ENCODE measurements around the gene RFTN1. TPM values are rescaled to one million over a fixed set of nuclear protein-coding genes. Genes with fewer than 3 reads are reported as not detected.

Gene RFTN1
- total RNA-seq, 1 experiment from 2014 or later: 2.2 TPM

GRCh38 chr3:16390581-16390980 is 122.9 kb downstream of the RFTN1 start:
- Histone ChIP-seq H3K27ac (ENCODE audit: insufficient read length, low read depth, low read length) (no peak overlapping the region), H3K14ac (ENCODE audit: insufficient read depth, low read length) (no peak overlapping the region), H4K20me1 (ENCODE audit: control insufficient read depth, insufficient read depth, insufficient read length) (no peaks in the 10 kb centered on the region), H2BK20ac (ENCODE audit: low read depth, low read length, poor library complexity, severe bottlenecking) (no peak overlapping the region), H3K79me1 (ENCODE audit: insufficient read depth, low read depth, low read length, poor library complexity, severe bottlenecking) (no peaks in the 10 kb centered on the region), H4K8ac (replicated peaks; ENCODE audit: insufficient read length, low read depth, low read length) (no peak overlapping the region), H2BK12ac (ENCODE audit: insufficient read length, low read depth, low read length) (no peak overlapping the region), H3K4ac (ENCODE audit: low read depth, low read length) (no peak overlapping the region), H3K23ac (ENCODE audit: insufficient read length, low read depth, low read length) (no peak overlapping the region), H3K4me2 (ENCODE audit: insufficient read depth, insufficient read length, low read length) (no peak overlapping the region), H4K5ac (ENCODE audit: insufficient read length, low read depth, low read length) (no peak overlapping the region), H3K23me2 (ENCODE audit: insufficient read length, low read depth, low read length, poor library complexity, severe bottlenecking) (no peaks in the 10 kb centered on the region), H3K4me1 (ENCODE audit: insufficient read depth, low read length) (no peaks in the 10 kb centered on the region), H3K27me3 (ENCODE audit: insufficient read depth, low read length) (no peaks in the 10 kb centered on the region; the same call in 1 of the 2 replicates), H2AK5ac (ENCODE audit: insufficient read length, low read length) (no peak overlapping the region), H3K9ac (ENCODE audit: extremely low read depth, insufficient read length, low read length) (no peak overlapping the region), H3K79me2 (ENCODE audit: insufficient read depth, low read length) (no peaks in the 10 kb centered on the region), H3K18ac (ENCODE audit: insufficient read length, low read depth, low read length) (no peak overlapping the region), H3T11ph (ENCODE audit: low read length) (no peak overlapping the region), H4K91ac (ENCODE audit: insufficient read length, low read depth, low read length) (no peak overlapping the region), H3K56ac (ENCODE audit: insufficient read length, low read depth, low read length) (no peak overlapping the region), H2BK120ac (ENCODE audit: low read depth, low read length, poor library complexity, severe bottlenecking) (no peak overlapping the region), H2BK15ac (ENCODE audit: low read depth, low read length) (no peak overlapping the region), H3K9me3 (ENCODE audit: control insufficient read depth, low read depth, low read length) (no peaks in the 10 kb centered on the region), H2AFZ (ENCODE audit: low read length) (no peak overlapping the region), H2BK5ac (ENCODE audit: insufficient read length, low read length) (no peak overlapping the region)
- Mint-ChIP-seq H3K4me3 (no peak overlapping the region), H3K27me3 (ENCODE audit: low read depth) (peaks cover 2% of the 10 kb centered on the region; the same call in 1 of the 2 replicates), H3K27ac (no peak overlapping the region), H3K4me1 (peaks cover 3 to 7% of the 10 kb centered on the region in 2 experiments), H3K36me3 (ENCODE audit: insufficient read depth in 1 of 3, low read depth in 3 of 3) (no peaks in the 10 kb centered on the region), H3K9me3 (no peaks in the 10 kb centered on the region)
- DNase-seq: no peak
- TF ChIP-seq CTCF (conservative IDR thresholded peaks at IDR 0.05): no peak
- WGBS (ENCODE audit: extremely low coverage, insufficient read length, low lambda C conversion rate): no CpG with 5 or more reads among the region's 2 CpGs
